IPS-18c (cell line): Measurements from ENCODE around the gene CYP4V2.

ENCODE experiments used
- H3K4me3 ChIP-seq: 2 replicates; pipeline ENCODE4 v1.7.0; 2013; ENCODE audit warnings: low read depth, mild to moderate bottlenecking, low read length, moderate library complexity; ENCODE audit not compliant: insufficient read depth
- H3K9me3 ChIP-seq: one replicate; pipeline ENCODE4 v1.6.1; 2013; ENCODE audit warnings: mild to moderate bottlenecking, low read length, moderate library complexity; ENCODE audit not compliant: control insufficient read depth, insufficient read depth

CYP4V2 gene

GRCh38 chr4:186191200-186192065 lies at the start of gene CYP4V2:
CYP4V2 (plus strand) TSS chr4:186191567; CDS start chr4:186191824, 257 bp downstream.
- Histone ChIP-seq H3K4me3 (peak within 1 kb of the TSS; percentile 94), H3K9me3 (no peaks in the 10 kb centered on the region)

DNA sequence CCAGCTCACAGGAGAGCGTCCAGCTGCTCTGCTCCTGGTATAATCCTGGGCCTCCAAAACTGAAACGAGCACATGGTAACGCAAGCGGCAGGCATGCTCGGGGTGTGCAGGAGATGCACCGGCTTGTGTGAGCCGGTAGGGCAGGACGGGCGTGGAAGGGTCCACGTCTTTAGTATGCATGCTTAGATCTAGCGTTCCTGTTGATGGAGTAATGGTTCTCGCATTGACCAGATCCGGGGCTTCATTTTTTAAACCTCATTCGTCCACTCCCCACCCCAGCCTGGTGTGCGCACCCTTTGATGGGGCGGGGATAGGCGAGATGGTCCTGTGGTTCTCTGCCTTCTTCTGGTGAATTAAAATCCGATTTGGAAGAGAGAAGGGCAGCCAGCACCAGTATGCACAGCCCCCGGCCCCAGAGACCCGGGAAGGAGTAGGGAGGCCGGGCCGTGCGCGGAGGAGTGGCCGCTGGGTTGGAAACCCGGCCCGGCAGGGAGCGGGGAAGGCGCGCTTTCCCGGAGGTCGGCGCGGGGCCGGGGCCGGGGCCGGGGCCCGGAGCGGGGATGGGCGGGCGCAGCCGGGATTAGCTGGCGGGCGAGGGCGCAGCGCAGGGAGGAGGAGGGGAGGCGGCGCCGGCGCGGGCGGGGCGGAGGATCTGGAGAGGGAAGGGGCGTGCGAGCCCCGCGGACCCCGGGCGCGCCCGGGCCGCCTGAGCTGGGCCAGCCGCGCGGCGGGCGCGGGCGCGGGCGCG lies 47.0 kb upstream of the CYP4V2 start:
- no peaks in the 10 kb centered on the region for H3K9me3 ChIP-seq
- H3K4me3 ChIP-seq = peak overlapping the region; percentile 49

- Histone ChIP-seq H3K9me3 (no peaks in the 10 kb centered on the region), H3K4me3 (peak overlapping the region; percentile 62)
Measured at GRCh38 chr4:186144946-186145569, 46.3 kb upstream of the CYP4V2 start.

- H3K9me3 ChIP-seq = no peaks in the 10 kb centered on the region
- H3K4me3 ChIP-seq = no peak overlapping the region
Measured at GRCh38 chr4:186146458-186146857, 44.9 kb upstream of the CYP4V2 start.

- Histone ChIP-seq H3K9me3 (no peaks in the 10 kb centered on the region), H3K4me3 (no peak overlapping the region)
Measured at GRCh38 chr4:186148336-186148975, 42.9 kb upstream of the CYP4V2 start.

- Histone ChIP-seq H3K9me3 (no peaks in the 10 kb centered on the region), H3K4me3 (no peak overlapping the region)
Measured at GRCh38 chr4:186149872-186150271, 41.5 kb upstream of the CYP4V2 start.

- H3K4me3 ChIP-seq = no peak overlapping the region
- no peaks in the 10 kb centered on the region for H3K9me3 ChIP-seq
Measured at GRCh38 chr4:186150926-186151325, 40.4 kb upstream of the CYP4V2 start.

- H3K9me3 ChIP-seq = no peaks in the 10 kb centered on the region
Measured at GRCh38 chr4:186151499-186151898, 39.9 kb upstream of the CYP4V2 start.

DNA sequence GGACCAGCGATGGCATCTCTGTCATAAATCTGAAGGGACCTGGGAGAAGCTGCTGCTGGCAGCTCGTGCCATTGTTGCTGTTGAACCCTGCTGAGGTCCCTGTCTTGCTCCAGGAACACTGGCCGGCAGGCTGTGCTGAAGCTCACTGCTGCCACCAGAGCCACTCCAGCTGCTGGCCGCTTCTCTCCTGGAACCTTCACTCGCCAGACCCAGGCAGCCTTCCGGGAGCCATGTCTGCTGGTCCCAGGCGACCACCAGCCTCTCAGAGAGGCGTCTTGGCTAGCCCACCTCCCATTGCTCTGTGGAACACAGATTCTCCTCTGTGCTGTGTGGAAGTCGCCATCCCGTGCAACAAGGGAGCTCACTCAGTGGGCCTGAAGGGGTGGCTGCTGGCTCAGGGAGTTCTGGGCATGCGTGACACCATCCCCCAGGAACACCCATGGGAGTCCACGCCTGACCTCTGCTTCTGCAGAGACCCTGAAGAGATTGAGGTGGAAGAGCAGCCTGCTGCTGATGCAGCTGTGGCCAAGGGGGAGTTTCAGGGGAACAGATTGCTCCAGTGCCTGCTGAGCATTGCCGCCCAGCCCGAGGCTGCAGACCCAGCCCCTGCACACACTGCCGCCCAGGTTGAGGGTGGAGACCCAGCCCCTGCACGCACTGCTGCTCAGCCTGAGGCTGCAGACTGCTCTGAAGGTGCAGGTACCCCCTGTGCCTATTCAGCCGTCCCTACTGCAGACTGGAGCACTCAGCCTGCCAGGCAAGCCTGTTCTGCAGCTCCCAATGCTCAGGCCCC lies 33.1 kb upstream of the CYP4V2 start:
- Histone ChIP-seq H3K9me3 (no peaks in the 10 kb centered on the region), H3K4me3 (no peak overlapping the region)

More at GRCh38 chr4:186151499-186151898, 39.9 kb upstream of the CYP4V2 start:
- no peak overlapping the region for H3K4me3 ChIP-seq

GRCh38 chr4:186158966-186159365 lies 32.4 kb upstream of the CYP4V2 start:
- H3K4me3 ChIP-seq = no peak overlapping the region
- H3K9me3 ChIP-seq = no peaks in the 10 kb centered on the region

DNA sequence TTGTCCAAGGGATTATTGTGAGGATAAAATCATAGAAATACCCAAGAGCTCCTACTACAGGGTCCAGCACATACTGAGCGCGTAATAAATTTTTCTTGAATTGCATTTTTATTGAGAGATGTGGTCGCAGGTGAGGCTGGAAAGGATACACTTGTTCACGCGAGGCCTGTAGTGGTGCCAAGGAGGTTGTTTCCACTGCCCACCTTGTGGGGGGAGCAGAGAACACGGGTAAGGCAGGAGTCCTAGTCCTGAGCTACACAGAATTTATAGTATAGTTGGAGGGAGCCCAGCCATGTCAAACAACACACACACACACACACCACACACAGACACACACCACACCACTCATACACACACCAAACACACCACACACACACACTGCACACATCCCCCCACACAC lies 31.8 kb upstream of the CYP4V2 start:
- H3K9me3 ChIP-seq = no peaks in the 10 kb centered on the region
- no peak overlapping the region for H3K4me3 ChIP-seq

- H3K4me3 ChIP-seq = no peak overlapping the region
- H3K9me3 ChIP-seq = no peaks in the 10 kb centered on the region
Measured at GRCh38 chr4:186161138-186161537, 30.2 kb upstream of the CYP4V2 start.

DNA sequence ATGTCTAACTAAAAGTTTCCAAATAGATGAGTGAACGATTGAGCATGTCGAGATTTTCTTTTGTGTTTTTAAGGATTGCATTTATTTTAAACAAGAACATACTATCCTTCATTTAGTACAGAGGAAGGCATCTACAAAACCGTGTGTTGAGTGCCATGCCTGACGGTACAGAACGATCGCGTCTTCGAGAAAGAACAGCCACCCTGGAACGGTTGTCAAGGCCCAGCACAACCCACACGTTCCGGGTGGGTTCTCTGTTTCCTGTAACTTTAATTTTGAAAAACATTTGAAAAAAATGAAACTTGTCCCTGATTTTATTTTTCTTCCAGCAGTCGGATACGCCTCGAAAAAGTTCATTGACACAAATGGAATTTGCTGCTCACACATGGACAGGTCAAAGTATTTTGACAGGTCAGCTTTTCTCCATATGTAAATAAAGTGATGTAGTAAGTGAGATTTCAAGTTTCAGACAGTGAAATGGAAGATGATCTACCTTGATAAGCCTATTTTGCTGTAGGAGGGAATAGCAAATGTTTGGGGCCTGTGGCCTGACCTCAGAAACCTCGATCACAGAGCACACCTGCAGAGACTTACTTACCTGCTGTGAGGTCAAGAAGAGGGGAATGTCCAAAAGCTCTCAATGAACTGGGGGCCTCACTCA lies 24.4 kb upstream of the CYP4V2 start:
- H3K4me3 ChIP-seq = no peak overlapping the region
- no peaks in the 10 kb centered on the region for H3K9me3 ChIP-seq

GRCh38 chr4:186167605-186168004 lies 23.8 kb upstream of the CYP4V2 start:
- Histone ChIP-seq H3K4me3 (no peak overlapping the region), H3K9me3 (no peaks in the 10 kb centered on the region)

GRCh38 chr4:186168750-186169149 lies 22.6 kb upstream of the CYP4V2 start:
- Histone ChIP-seq H3K9me3 (no peaks in the 10 kb centered on the region), H3K4me3 (no peak overlapping the region)

DNA sequence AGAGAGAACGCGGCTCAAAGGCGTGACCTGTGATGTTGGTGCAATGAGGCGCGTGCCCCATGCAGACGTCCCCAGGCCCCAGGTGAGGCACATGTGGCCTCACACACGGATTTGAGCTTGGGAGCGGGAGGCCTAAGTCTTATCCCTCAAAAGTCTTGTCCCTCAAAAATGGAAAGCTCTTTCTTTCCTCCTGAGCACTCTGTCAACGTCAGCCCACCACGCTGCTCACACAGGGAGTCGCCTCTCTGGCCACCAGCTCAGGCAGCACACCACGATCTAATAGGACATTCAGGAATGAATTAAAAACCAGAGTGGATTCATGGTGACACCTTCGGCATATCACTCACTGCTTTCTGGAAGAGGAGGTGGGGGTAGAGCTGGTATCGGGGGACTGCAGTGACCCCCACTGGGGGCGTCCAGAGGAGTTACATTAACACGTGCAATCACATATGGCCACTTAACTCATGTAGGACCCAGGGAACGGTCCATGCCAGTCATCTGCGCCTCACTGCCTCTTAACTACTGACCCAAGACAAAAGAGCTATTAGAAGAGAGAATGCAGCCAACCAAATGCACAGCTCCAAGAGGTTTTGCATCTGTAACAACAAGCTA lies 21.9 kb upstream of the CYP4V2 start:
- Histone ChIP-seq H3K4me3 (no peak overlapping the region), H3K9me3 (no peaks in the 10 kb centered on the region)
